GM19025 (cell line): Measurements from ENCODE around the gene ATP9B.
A peak's percentile ranks its signal among the peaks of the same experiment; 100 is the strongest.

Source experiments
- ATAC-seq: cut with Tn5 transposase; IDR thresholded peaks from one replicate; pipeline ENCODE4 v1.9.1; 2021; ENCODE audit warnings: mild to moderate bottlenecking, low read depth, moderate library complexity; ENCODE audit not compliant: unreplicated experiment

The ATP9B gene

DNA sequence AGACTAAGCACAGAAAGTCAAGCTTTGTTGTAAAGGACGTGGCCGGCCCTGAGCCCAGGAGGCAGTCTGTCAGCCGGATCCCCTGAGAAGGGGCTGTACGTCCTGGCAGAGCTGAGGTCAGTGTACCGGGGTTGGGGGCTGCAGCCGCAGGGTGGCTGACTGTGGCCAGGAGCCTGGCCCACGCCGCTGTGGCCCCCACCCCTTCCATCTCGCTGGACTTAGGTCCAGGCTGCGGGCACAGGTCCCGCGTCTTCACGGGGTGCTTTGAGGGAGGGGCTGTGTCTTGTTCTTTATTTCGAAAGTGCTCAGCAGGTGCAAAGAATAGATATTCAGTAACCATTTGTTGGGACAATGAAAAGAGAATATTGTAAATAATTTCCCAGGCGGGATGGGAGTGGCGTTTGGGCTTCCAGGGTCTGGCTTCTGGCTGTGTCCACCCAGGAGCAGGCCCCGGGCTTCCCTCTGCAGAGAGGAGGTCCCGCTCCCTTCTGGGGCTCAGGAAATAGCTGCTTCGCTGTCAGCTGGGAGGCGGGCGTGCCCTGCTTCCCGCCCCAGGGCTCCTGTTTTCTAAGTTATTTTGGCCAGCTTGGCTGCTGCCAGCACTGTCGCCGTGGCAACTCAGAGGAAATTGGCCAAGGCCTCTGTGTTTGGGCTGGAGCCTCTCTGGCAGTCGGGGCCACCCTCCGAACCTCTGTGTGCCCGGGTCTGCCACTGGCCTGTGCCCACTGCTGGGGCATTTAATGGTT lies 334.0 kb downstream of the ATP9B start:
- no peak for ATAC-seq

DNA sequence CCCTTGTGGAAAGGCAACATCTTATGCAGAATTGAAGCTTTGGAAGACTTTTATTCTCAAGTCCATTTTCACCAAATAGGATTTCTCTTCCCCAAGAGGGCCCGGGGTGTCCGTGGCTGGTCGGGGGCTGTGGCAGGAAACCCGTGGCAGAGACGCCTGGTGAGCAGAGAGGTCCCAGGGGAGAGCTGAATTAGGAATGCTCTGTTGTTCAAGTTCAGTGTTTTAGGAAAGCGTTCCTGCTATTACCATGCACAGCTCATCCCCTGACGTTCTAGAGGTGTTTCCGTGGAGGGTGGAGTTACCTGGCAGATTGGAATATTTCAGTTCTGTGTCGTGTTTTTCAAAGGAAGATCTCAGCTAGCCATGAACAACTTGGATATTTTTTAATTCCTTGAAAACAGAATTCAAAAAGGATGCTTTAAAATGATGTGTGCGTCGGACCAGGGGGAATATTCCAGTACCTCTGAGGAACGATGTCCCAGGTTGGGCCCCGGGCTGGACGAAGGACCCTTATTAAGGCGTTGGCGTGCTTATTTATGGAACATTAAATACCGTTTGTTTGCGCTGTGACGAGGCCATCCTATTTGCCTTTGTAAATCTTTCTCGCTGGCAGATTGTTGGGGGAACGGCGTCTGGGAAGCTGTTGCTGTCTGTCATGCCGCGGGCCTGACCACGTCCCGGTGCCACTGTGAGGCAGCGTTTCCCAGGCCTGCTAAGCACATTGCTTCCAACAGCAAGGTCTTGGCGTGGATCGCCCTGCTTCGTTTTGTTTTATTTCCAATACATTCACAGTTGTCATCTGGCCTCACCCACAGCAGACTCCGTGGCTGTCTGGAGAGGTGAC lies 334.8 kb downstream of the ATP9B start:
- no peak for ATAC-seq

DNA sequence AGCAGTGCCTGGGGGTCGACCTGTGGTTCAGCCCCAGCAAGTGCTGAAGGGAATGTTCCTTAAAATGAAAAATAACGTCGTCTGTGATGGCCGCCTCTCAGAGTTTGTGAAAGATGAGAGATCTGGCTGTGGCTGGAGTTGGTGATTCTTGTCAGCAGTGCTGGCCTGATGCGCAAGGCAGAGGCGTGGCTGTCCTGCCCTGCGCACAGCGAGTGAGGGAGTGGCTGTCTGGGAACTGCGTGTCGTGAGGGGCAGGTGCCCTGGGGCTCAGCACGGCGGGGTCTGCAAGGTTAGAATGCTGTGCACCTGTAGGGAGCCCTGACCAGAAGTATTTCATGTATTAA lies 335.3 kb downstream of the ATP9B start:
- no peak for ATAC-seq

DNA sequence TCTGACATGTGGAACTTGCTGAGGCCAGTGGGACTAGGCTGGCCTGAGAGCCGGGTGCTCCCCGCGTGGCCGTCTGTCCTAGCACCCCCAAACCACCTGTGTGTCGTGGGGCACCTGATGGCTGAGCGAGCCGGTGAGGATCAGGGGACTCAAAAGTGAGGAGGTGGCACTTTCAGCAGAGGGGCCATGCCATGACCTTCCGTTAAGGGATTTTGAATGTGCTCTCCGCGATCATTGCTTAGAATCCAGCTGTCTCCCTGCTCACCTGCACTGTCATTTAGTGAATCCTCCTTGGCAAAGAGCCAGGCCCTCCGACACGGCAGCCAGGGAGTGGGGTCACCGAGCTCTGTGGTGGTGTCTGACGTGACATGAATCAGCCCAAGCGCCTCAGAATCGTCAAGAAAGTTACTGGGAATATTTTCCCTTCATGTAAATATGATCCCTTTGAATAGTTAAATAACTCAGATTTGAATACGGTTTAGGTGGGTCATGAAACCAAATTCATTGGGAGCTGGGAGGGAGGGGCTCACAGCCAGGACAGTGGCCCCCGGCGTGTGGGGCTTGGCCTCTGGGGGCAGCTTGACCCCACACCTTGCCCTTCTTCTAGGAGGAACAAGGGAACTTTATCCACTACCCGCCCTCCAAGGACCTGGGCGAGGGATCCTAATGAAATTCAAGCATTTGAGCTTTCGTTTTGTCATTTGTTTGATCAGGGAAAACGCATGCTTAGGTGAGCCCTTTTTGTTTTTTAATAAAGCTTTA lies 336.0 kb downstream of the ATP9B start:
- no peak for ATAC-seq

DNA sequence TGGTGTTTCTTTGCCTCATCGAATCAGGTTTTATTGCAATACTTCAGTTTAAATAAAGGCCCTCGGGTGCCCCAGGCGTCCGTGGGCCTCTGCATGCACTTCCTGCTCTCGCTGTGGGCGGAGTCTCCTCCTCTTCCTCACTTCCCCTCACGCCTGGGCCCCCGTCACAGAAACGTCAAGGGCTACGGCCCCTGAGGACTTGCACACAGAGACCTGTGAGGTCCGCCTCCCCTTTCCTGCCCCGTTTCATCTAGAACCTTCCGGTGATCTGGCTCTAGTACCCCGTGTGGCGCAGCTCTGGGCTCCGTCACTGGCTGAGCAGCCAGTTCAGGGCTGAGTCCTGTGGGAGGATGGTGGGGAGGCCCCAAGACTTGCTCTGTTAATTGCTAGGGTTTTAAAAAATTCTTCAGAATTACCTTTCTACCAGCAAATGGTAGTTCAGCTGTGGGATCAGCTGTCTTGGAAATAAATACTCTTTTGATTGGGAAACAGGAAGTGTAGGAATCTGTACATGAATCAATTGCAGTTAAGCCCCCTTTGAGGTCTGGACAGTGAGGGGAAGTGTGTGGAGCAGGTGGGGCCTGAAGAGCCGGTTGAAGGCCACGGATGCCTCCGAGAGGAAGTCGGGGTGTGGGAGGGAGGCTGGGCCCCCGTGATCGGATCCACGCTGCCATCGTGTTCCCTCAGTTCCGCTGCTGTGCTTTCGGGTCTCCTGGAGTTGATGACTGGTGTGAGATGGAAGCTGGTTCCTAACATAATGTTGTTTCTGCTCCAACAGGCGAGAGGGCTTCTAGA lies 336.8 kb downstream of the ATP9B start:
- peak; percentile 46 for ATAC-seq

DNA sequence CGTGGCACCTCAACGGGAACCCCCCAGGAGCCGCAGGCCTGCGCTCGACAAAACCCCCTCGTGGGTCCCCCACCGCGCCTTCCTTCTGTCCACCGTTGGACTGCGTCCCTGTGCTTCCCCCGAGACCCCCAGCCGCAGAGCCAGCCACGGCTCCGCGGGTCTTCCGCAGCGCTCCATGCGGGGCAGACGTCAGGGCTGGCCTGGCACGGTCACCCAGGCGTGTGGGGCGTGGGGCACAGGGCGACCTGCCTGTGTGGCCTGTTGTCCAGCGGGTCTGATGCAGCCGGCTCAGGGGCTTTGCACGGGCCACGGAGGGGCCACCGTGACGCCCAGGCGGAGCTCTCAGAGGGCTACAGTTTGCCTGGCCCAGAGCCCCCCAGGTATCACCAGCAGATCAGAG lies 337.5 kb downstream of the ATP9B start:
- ATAC-seq: no peak

DNA sequence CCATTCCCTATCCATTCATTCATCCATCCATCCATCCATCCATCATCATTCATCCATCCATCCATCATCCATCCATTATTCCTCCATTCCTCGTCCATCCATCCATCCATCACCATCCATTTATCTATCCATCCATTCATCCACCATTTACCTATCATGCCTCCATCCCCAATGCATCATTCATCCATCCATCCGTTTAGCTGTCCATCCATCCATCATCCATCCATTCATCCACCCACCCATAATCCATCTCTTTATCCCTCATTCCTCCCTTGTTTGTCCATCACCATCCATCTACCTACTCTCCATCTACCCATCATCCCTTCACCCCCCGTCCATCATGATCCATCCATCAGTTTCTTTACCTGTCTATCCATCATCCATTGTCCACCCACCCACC lies 340.1 kb downstream of the ATP9B start:
- no peak for ATAC-seq

DNA sequence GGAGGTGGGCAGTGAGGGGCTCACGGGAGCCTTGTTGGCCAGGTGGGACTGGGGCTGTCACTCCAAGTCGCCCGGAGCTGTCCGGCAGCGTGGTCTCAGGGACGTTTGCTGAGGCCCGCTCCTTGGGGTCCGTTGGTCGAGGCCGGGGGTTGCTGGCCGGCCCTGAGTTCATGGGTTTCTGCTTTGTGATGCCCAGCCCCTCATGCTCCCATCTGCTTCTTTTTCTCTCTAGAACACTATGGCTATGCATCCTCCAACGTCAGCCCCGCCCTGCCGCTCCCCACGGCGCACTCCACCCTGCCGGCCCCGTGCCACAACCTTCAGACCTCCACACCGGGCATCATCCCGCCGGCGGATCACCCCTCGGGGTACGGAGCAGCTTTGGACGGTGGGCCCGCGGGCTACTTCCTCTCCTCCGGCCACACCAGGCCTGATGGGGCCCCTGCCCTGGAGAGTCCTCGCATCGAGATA lies 341.0 kb downstream of the ATP9B start:
- no peak for ATAC-seq

DNA sequence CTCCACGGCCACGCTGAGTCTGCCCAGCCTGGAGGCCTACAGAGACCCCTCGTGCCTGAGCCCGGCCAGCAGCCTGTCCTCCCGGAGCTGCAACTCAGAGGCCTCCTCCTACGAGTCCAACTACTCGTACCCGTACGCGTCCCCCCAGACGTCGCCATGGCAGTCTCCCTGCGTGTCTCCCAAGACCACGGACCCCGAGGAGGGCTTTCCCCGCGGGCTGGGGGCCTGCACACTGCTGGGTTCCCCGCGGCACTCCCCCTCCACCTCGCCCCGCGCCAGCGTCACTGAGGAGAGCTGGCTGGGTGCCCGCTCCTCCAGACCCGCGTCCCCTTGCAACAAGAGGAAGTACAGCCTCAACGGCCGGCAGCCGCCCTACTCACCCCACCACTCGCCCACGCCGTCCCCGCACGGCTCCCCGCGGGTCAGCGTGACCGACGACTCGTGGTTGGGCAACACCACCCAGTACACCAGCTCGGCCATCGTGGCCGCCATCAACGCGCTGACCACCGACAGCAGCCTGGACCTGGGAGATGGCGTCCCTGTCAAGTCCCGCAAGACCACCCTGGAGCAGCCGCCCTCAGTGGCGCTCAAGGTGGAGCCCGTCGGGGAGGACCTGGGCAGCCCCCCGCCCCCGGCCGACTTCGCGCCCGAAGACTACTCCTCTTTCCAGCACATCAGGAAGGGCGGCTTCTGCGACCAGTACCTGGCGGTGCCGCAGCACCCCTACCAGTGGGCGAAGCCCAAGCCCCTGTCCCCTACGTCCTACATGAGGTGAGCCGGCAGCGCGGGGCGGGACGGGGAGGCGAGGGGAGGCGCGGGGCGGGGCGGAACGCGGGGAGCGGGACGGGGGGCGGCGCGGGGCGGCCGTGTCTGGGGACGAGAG lies 341.8 kb downstream of the ATP9B start:
- ATAC-seq: no peak

DNA sequence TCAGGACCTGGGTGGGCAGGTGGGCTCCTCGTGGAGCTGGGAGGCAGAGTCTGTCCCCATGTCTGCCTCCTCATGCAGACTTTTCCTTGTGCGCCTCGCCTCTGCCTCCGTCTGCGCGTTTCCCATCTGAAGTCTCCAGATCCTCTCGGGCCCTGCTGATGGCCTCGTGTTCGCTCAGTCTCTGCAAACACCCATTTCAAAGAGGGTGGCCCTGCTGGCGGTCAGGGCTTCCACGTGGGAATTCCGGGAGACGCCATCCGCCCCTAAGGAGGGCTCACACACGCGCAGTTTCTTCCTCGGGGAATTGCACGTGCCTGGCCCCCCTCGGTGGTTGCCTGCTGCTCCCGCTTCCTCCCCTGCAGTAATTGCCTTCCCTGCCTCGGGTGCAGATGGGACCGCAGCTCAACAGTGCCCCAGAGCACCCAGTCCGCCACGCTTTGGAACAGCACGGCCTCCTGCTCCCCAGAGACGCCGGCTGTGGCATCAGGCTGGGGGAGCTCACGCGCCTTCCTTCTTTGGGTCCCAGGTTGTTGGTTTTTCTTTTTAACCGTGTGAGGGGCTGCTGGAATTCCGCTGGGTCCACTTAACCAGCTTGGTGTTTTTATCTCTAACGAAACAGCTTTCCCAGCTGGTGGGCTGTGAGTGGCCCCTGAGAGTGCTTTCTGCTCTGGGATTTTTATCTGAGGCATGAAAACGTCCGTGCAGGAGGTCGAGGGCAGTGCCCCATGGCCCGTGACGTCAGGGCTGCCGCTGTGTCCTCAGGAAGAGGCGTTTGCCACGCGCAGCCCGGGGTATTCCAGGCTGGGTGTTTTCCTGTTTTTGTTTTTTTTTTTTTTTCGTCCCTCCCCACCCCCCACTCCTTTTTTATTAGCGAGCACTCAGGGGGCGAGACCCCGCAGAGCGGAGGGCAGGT lies 342.7 kb downstream of the ATP9B start:
- no peak for ATAC-seq

DNA sequence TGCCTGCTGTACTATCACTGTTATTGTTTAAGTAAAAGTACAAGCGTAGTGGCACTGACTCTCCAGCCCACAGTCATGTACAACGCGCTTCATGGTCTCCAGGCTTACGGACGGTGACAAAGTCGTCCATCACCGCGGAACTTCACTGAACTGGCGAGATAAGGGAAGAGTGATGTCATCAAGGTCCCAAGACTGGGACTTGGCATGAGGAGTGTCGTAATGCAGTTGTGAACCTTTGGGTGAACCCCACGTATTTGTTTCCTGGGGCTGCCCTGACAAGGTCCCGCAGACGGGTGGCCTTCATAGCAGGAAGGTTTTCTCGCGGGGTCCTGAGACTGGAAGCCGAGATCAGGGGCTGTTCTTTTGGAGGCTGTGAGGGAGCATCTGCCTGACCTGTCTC lies 343.8 kb downstream of the ATP9B start:
- ATAC-seq: no peak

DNA sequence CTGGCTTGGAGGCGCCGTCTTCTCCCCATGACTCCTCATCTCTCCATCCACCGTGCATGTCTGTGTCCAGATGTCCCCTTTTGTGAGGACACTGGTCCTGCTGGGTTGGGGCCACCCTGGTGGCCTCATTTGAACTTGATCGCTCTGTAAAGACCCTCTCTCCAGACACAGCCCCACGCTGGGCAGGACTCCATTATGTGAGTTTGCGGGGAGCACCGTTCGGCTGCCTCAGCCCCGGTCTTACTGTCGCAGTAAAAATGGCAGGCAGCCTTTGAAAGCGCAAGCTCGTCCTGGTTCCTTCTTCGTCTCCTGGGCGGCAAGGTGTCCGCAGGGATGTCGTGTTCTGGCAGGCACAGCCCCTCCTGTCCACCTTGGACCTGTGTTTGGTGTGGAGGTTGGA lies 344.2 kb downstream of the ATP9B start:
- no peak for ATAC-seq

DNA sequence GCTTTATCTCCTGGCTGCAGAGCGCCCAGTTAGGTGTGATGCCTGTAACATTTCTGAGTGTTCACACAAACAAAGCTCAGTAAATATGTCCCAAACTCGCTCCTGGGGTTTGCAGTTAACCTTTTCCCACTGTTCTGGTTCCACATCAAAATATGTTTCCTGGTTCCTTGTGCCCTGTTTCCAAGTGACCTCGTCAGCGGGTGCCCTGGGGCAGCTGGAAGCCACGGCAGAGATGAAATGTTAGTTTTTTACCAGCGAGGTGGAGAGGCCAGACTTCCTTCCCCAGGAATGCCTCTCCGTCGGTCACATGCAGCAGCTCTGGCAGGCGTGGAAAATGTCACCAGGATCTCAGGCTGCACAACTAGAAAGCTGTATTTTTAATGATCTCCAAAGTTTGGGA lies 344.7 kb downstream of the ATP9B start:
- no peak for ATAC-seq

DNA sequence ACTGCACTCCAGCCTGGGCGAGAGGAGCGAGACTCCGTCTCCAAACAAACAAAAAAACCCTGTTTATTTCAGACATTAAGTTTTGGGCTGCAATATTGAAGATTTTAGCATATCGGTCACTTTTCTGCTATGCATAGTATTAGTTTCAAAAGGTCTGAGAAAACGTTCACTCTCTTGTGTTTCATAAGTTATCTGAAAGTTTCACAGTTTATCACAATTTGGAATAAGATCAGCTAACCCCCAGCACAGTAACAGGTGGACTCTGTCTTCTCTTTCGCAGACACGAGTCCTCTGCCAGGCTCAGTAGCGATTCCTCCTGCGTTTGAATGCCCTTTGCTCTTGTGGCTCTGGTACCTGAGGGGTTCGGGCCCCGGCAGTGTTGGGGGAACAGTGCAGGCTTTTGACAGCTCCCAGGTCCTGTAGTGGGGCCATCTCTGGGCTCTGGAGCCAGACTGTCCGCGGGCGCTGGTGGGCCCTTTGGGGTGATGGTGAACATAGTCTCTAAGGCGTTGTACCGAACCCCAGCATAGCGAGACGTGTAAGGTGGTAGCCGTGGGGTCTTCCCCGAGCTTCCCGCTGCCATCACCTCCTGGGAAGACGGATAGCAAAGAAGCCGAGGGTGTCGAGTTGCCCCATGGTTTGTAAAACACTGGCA lies 347.0 kb downstream of the ATP9B start:
- no peak for ATAC-seq

DNA sequence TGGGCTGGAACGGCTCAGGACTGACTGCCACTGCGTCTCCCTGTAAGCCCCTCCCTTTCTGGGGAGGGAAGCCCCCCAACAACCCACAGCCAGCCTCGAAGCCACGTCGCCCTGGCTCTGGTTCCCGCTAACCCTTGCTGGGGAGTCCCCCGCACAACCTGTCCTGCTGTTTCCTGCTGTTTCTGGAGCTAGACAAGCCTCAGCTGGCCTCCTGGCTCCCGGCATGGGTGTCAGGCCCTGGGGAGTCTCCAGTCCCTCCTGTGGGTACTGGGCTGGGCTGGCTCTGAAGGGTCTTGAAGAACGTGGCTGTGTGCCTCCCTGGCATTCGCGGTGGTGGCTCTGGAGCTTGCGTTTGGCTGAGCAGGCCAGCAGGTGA lies 347.5 kb downstream of the ATP9B start:
- ATAC-seq: no peak

DNA sequence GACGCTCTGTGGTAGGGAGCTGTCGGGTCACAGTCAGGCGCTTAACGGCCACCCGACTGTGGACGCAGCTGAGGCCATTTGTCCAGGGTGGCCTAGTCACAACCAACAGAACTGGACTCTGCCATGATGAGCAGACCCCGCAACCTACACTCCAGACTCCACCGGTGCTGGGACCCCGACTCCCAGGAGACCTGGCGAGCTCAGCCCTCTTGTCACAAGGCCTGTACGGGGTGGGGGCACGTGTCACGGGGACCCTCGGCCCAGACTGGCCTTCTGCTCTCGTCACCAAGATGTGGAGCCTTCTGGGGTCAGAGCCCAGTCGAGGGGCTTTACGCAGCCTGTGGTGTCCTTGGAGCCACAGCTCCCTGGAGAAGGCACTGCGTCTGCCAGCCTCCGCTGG lies 349.0 kb downstream of the ATP9B start:
- ATAC-seq: no peak

DNA sequence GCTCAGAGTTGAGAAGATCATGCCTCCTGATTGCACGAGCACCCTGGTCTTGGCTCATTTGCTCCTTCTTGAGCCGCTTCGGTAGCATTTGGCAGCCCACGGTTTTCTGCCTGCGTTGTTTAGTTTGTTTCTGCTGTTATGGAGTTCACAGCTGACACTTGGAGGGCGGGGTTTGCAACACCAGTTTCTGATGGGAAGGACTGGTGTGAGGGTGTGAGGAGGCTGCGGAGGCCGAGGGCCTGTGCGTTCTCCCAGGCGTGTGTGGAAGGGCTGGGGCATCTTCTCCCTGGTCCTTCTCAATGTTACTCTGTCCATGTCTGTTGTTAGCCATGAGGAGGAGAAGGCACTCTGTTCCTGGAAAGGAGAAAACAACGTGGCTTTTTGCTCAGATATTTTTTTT lies 349.4 kb downstream of the ATP9B start:
- ATAC-seq: no peak
